ENCODE data around the gene EP400. TPM values are rescaled to one million over a fixed set of nuclear protein-coding genes. Genes with fewer than 3 reads are reported as not detected.
"Not testable (repeated sequence)": the region's sequence is repeated elsewhere in the genome, so short reads cannot be mapped to it uniquely, and the experiment has no call there.

EP400 gene
- total RNA-seq, 1 donor from 2014 or later, result 6.7 TPM

DNA sequence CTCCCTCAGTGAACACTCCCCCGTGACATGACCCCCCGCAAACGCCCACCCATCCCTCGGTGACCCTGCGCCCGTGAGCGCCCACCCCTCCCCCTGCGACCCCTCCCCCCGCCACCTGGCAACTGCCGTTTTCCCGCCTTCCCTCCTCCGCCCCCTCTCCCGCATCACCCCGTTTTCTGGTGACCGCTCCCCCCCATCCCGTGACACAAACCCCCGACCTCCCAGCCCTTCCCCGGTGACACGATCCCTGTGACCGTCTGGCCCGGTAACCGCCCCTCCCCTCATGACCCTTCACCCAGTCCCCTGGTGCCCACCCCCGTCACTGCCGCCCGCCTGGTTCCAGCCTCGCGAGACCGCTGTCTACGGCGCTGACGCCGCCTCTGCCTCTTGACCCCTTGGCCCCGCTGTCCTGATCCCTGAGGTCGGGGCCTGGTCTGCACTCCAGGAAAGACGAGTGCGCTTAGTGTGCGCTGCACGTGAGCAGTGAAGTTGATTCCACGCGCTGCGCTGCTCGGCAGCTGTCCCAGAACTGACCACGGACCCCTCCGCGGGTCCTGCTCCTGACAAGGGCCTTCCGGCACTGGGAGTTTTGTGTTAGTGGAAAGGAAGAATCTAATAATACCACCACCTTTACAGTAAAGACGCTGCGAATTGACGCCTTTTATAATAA, 135.0 kb downstream of the EP400 start:
- peak; percentile 63 to 76 for DNase-seq (ENCODE audit: low read depth in 2 of 2)

- DNase-seq (ENCODE audit: low read depth in 2 of 2), result peak; percentile 20 to 23
Measured at GRCh38 chr12:132085291-132085635, 135.5 kb downstream of the EP400 start.

- peak; percentile 43 to 76 for DNase-seq (ENCODE audit: low read depth in 2 of 2)
Measured at GRCh38 chr12:132089407-132089910, 139.7 kb downstream of the EP400 start.

- DNase-seq (ENCODE audit: low read depth in 2 of 2), result no peak
Measured at GRCh38 chr12:132094269-132094891, 144.6 kb downstream of the EP400 start.

GRCh38 chr12:132095520-132096409, 146.0 kb downstream of the EP400 start:
- DNase-seq (ENCODE audit: low read depth in 2 of 2), result no peak

DNA sequence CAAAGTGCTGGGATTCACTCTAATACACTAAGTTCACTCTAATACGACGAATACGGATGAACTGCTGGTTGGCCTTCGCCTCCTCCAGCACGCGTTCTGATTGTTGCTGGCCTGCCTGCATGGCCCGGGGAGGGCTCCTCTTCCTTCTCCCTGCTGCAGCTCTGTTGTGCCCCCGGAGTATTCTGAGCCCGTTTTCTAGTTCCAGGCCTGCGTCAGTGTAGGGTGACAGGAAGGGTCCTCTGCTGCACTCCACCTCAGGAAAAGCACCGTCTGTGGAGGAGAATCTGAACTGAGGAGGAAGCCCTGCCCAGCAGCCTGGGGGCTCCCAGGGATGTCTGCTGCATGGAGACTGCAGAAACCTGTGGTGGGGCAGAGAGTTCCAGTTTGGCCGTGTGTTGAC, 150.0 kb downstream of the EP400 start:
- DNase-seq (ENCODE audit: low read depth in 2 of 2), result no peak

DNA sequence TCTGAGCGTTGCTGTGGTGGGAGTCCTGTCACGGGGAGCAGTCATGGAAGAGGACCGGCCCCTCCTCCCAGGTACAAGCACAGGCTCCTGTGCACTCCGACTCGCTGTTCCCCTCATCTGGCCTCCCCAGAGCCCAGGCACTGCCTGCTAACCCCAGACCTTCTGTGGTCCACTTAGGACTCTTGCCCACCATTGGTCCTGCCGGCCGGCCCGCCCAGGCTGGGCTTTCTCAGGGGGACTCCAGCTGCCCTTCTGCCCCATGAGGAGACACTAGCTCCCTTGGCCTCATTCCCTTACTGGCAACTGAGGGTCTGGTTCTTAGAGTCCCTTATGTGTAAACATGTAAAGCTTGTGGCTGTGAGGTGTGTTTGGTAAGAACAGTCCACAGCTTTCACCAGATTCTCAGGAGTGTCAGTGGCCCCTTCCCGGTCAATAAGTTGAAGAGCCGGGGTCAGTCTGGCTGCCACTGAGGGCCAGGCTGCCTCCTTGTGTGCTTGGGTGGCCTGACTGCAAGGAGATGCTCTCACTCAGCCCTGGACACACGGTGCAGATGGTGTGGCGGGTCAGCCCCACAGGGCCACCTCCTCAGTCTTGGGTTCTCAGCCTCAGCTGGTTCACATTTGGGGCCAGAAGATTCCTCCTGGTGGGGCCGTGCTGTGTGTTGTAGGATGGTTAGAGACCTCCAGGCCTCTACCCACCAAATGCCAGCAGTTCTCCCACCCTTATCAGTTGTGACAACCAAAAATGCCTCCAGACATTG, 150.7 kb downstream of the EP400 start:
- DNase-seq (ENCODE audit: low read depth in 2 of 2), result no peak

- no peak for DNase-seq (ENCODE audit: low read depth in 2 of 2)
Measured at GRCh38 chr12:132102297-132102696, 152.6 kb downstream of the EP400 start.

- not testable (repeated sequence) for DNase-seq (ENCODE audit: low read depth in 2 of 2)
Measured at GRCh38 chr12:132103072-132103471, 153.3 kb downstream of the EP400 start.

DNA sequence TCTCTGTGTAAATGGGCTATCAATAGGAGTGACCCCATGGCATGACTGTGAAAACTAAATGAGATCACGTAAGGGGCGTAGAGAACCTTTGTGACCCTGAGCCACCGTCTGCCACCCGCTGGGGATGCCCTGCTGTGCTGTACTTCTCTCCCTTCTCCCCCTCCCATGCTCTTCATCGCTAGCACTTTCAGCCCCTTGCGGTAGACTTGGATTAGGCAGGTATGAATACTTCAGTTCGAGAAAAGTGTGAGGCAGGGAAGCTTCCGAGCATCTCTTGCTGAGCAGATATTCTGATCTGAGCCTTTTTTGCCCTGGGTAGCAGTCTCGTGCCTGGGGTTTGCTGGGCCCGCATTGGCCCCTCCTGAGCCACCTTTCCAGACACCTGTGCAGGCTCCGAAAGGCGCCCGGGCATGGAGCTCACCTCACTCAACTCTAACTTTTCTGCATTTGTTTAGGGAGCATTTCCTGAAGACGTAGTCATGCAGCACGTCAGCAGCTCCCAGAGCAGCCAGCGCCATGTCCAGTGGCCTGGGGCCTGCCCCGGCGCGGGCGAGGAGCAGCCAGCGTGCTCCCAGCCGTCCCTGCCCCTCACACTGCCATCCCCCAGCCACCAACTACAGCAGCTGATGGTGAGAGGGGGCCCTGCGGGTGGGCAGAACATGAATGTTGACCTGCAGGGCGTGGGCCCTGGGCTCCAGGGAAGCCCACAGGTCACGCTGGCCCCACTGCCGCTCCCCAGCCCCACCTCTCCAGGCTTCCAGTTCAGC, 154.0 kb downstream of the EP400 start:
- DNase-seq (ENCODE audit: low read depth in 2 of 2), result no peak

GRCh38 chr12:132105467-132105866, 155.7 kb downstream of the EP400 start:
- no peak for DNase-seq (ENCODE audit: low read depth in 2 of 2)

DNA sequence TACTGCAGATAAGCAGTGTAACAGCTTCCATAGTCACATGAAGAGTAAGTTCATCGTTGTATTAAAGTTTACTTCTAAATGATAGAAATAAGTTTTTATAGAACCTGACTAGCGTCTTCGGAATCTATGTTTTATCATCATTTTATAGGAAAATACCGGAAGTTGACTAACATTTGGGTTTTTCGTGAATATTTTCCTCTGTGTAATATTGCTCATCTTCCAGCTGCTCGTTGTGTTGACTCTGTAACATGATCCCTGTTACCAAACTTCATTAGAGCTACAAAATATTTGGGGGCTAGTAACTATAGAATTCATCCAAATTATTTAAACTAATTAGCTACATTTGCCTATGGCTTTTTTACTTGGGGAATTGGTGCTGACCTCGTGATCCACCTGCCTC, 157.2 kb downstream of the EP400 start:
- DNase-seq (ENCODE audit: low read depth in 2 of 2), result no peak

DNA sequence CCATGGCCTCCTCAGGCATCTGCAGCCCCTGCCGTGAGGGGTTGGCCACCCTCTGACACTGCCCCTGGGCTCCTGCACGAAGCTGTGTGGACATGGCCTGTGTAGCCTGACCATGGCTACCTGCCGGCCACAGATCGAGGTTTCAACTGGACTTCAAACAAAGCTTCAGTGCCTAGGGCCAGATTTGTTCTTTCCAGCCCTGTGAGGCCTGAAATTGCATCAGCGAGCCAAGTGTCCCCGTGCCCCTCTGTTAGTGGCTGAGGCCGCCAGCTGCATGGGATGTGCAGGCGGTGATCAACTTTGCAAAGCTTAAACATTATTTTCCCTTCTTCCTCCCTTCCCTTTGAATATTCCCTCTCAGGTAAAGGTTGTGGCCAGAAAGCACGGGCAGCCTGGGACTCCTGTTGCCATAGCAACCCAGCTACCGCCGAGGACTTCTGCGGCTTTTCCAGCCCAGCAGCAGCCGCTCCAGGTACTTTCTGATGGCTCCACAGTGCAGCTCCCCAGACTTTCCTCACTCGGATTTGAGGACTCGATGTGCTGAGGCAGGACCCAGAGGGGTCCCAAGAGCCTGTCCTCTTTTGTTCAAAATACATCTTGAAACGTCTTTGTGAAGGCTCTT, 158.6 kb downstream of the EP400 start:
- DNase-seq (ENCODE audit: low read depth in 2 of 2), result no peak

- DNase-seq (ENCODE audit: low read depth in 2 of 2), result peak; percentile 33 to 91
Measured at GRCh38 chr12:132109741-132110140, 160.0 kb downstream of the EP400 start.

DNA sequence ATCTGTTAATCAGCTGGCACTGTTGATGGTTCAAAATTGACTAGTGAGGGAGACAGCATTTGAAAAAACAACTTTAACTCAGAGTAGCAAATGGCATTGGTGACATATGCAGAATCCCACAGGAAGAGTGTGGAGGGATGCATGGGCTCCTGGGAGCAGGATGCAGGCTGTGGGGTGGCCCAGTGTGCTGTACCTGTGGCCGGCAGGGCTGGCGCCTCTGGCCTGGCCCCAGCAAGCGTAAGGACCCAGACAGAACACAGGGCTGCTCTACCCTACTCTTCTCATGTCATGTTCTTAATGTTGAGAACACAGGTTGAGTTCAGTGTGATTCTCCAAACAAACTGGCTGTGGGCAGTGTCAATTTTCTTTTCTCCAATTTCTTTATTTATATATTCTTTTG, 160.9 kb downstream of the EP400 start:
- no peak for DNase-seq (ENCODE audit: low read depth in 2 of 2)

DNA sequence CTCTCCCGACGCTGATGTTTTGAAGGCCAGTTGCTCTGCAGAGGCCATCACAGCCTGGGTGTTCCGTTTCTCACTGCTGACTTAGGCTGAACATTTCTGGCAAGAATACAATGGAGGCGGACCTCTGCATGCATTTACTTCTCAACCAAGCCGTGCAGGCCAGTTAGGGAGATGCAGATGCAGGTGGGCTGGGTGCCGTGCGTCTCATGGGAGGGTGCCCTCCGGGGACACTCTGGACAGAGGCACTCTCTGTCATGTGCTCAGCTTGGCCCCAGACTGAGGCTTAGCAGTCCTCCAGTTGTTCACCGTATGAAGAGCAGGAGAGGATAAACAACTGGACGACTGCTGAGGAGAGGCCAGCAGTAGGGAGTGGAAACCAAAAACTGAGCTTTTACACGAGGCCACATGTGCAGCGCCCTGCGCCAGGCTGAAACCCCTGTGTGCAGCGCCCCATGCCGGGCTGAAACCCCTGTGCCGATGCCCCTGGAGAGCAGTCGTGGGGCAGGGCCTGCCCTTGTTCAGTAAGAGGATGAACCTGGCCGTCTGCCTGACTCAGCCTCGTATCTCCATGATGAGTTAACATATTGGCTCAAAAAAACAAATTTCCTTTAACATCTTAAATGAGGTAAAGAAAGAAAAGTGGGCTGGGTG, 162.0 kb downstream of the EP400 start:
- no peak for DNase-seq (ENCODE audit: low read depth in 2 of 2)

GRCh38 chr12:132114667-132115066, 164.9 kb downstream of the EP400 start:
- no peak for DNase-seq (ENCODE audit: low read depth in 2 of 2)

GRCh38 chr12:132115500-132115899, 165.8 kb downstream of the EP400 start:
- no peak for DNase-seq (ENCODE audit: low read depth in 2 of 2)

DNA sequence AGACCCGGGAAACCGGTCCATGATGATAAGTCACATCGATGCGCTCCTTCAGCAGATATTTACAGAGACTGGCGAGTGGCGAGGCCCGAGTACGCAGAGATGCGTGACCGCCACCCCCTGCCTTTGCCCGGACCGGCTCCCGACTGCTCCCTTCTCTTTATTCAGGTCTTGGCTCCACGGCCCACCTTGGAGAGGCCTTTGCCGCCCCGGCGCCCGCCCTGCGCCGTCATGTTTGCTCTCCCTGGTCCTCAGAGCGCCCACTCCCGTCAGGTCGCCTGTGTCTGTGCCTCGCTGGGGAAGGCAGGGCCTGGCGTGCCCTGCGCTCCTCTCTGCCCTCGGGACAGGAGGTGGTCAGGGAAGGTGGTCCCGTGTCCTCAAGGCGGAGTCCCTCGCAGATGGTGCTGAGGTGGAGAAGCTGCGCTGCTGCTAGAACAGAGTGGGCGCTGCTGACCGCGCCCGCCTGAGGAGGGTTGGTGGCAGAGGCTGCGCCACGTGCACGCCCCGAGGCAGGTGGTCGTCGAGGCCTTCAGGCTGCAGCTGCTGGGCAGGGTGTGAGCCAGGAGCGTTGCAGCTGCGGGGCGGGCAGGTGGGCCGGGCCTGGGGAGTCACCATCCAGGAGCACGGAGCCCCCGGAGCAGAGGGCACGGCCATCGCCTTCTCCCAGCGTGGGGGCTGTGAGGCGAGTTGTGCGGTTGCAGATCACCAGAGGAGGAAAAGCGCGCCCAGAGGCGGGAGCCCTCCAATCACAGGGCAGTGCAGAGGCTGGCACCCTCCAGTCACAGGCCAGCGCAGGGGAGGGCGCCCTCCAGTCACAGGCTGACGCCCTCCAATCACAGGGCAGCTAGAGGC, 167.2 kb downstream of the EP400 start:
- no peak for DNase-seq (ENCODE audit: low read depth in 2 of 2)

All from lung microvascular endothelial cell (primary cell).